HFF-Myc (cell line): ENCODE measurements around the gene PBLD.

Source experiments
- DNase-seq: peaks from one replicate; pipeline ENCODE4 v3.0.0-alpha.2; 2011; ENCODE audit warnings: low read depth; ENCODE audit errors: extremely low read depth
- H3K4me3 ChIP-seq: replicated peaks from 2 replicates; pipeline ENCODE4 v1.5.1; 2011; ENCODE audit warnings: low read depth, mild to moderate bottlenecking, control low read depth, low read length
- TF ChIP-seq, protein P1 (sequence below): IDR thresholded peaks from 2 replicates; pipeline ENCODE4 v1.5.1; 2012; ENCODE audit warnings: mild to moderate bottlenecking, low read depth, low read length, control low read depth; ENCODE audit errors: missing control alignments

PBLD gene

DNA sequence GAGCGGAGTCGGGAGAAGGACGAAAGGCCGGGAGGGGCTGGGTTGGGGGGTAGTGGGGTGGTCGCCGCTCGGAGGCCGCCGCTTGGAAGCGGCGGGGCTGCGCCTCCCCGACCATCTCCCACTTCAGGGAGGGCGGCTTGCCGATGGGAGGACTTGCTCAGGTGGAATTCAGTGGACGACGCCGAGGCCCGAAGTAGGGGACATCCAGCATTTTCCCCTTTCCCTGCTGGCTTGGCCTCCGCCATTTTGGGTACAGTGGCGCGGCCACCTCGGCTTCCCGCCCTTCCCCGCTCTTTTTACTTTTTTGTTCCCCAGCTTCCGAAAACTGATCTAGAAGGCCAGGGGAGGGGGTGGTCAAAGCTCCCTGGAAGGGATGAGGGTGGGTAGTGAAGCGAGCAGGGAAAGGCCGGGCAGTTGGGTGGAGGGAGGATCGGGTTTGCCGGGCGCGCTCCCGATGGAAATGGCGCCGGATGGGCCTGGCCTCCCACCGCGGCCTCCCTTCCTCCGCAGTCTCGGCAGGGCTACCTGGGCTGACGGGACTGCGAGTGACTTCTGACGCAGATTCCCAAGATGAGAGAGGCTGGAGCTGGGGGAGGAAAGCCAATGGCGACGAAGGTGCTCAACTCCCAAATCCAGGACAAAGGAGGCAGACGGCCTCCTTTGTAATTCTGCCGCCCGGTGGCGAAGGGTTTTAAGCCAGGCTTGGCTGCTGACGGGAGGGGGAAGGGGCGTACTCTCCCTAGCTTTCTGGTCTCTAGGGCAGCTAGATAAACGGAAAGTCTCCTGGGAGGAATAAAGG lies at the start of gene PBLD:
TSS of gene PBLD (minus strand) at position 670 of the 799 bp plus-strand sequence. CDS start 26,084 bp downstream, outside the sequence.
- TF ChIP-seq, protein P1, sequence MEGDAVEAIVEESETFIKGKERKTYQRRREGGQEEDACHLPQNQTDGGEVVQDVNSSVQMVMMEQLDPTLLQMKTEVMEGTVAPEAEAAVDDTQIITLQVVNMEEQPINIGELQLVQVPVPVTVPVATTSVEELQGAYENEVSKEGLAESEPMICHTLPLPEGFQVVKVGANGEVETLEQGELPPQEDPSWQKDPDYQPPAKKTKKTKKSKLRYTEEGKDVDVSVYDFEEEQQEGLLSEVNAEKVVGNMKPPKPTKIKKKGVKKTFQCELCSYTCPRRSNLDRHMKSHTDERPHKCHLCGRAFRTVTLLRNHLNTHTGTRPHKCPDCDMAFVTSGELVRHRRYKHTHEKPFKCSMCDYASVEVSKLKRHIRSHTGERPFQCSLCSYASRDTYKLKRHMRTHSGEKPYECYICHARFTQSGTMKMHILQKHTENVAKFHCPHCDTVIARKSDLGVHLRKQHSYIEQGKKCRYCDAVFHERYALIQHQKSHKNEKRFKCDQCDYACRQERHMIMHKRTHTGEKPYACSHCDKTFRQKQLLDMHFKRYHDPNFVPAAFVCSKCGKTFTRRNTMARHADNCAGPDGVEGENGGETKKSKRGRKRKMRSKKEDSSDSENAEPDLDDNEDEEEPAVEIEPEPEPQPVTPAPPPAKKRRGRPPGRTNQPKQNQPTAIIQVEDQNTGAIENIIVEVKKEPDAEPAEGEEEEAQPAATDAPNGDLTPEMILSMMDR, result peak; percentile 18
- no peak for DNase-seq
- peak within 1 kb of the TSS; percentile 80 for H3K4me3 ChIP-seq

DNA sequence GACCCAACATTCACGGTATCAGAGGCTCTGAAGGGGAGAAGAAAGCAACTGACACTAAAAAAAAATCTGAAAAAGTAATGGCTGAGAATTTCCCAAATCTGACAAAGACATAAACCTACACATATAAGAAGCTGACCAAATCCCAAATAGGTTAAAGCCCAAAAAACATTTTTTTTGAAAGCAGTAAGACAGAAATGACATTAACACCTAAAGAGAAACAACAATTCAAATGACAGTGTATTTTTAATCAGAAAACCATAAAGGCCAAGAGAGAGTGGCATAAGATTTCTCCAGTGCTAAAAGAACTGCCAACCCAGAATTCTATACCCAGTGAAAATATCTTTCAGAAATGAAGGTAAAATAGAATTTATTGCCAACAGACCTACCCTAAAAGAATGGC lies 38.9 kb upstream of the PBLD start:
- DNase-seq, result no peak
- no peak overlapping the region for H3K4me3 ChIP-seq
- TF ChIP-seq, protein P1, result no peak

DNA sequence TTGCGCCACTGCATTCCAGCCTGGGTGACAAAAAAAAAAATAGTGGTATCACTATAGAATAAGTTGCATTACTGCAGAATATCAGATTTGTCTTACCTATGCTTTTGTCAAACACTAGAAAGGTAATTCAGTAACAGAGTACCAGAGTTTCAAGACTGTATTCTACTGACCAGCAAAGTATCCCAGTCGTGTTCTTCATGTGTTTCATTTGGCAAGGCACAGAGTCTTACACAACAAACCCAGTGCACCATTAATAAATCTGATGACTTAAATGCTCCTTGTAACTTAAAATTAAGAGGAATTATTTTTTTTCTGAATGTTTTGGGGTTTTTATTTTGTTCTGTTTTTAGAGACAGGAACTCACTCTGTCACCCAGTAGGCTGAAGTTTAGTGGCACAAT lies 34.4 kb upstream of the PBLD start:
- H3K4me3 ChIP-seq, result no peak overlapping the region
- no peak for DNase-seq
- TF ChIP-seq, protein P1, result no peak

DNA sequence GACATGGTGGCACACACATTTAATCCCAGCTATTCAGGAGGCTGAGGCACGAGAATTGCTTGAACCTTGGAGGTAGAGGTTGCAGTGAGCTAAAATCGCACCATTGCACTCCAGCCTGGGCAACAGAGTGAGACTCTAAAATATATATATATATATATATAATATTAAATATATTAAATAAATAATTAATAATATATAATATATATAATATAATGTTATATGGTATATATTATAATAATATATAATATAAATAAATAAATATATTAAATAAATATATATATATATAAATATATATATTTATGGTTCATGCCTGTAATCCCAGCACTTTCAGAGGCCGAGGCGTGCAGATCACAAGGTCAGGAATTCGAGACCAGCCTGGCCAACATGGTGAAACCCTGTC lies 33.9 kb upstream of the PBLD start:
- no peak for DNase-seq
- H3K4me3 ChIP-seq, result no peak overlapping the region
- TF ChIP-seq, protein P1, result no peak

DNA sequence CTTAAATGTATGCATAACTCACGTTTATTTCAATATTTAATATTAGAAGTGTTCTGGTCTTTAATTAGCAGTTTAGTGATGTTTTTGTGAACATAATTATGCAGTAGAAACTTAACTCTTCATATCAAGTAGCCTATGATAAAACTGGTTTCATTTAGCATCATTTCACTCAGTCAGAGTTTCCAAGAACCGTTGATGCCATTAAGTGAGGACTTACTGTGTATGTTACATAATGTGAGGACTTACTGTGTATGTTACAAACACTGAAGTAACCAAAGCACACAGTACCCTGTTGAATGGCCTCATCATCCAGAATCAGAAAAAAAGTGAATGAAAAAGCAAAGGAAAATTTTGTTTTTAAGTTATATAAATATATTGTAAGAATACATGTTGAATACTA lies 32.9 kb upstream of the PBLD start:
- TF ChIP-seq, protein P1, result no peak
- no peak for DNase-seq
- no peak overlapping the region for H3K4me3 ChIP-seq

DNA sequence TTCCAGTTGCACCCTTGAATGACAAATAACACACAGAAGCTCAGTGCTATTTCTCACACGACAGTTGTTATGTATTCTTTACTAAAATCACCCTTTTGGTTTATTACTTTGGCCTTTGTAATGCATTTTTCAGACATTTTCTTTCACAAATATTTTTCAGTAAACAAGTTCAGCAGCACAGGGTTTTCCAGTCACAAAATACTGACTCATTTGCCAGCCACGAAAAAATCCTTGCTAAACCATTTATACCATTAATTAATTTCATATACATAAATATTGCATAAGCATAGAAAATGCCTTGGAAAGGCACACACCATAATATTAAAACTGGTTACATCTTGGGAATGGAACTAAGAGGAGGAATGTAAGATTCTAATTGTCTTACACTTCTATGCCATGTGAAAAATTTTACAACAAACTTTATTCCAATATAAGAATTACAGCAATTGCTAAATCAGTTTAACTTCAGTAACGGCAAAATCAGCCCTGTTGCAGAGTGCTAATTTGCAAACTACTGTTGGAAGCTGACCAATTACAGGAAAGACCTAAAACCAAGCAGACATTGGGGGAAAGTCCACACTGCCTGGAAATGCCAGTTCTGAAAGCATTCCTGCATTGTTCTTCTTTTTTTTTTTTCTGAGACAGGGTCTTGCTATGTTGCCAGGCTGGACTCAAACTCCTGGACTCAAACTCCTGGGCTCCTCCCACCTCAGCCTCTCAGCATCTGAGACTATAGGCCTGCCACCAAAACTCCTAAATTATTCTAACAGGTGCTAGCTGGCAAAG lies 31.6 kb upstream of the PBLD start:
- TF ChIP-seq, protein P1, result no peak
- no peak for DNase-seq
- no peak overlapping the region for H3K4me3 ChIP-seq
